SK-N-SH treated with all-trans-retinoic acid at 6 μM for 48 hours (cell line): ENCODE data around the gene PXDC1.

Source experiments
- ARNTL ChIP-seq: fragments of 450-650 bp; formaldehyde crosslinking; IDR thresholded peaks from 2 replicates; pipeline ENCODE4 v1.5.0; 2020; ENCODE audit warnings: low read depth, mild to moderate bottlenecking, moderate library complexity, borderline replicate concordance
- CSDC2 ChIP-seq: fragments of 250-450 bp; sonication (Bioruptor Pico); IDR thresholded peaks from 2 replicates; pipeline ENCODE4 v1.5.0; 2020; ENCODE audit warnings: mild to moderate bottlenecking, moderate library complexity
- GLIS3 ChIP-seq: fragments of 250-450 bp; sonication (Bioruptor Pico); IDR thresholded peaks from 2 replicates; pipeline ENCODE4 v1.5.0; 2020; ENCODE audit warnings: mild to moderate bottlenecking, moderate library complexity
- PPARA ChIP-seq: fragments of 250-450 bp; sonication (Bioruptor Pico); IDR thresholded peaks from 2 replicates; pipeline ENCODE4 v1.5.0; 2020; ENCODE audit warnings: mild to moderate bottlenecking, borderline replicate concordance
- TOX ChIP-seq: fragments of 250-450 bp; sonication (Bioruptor Pico); IDR thresholded peaks from 2 replicates; pipeline ENCODE4 v1.8.0; 2021; ENCODE audit warnings: mild to moderate bottlenecking, moderate library complexity, borderline replicate concordance
- ZC3H10 ChIP-seq: fragments of 250-450 bp; sonication (Bioruptor Pico); IDR thresholded peaks from 2 replicates; pipeline ENCODE4 v1.5.1; 2021; ENCODE audit warnings: mild to moderate bottlenecking, moderate library complexity
- ZFP30 ChIP-seq: fragments of 450-650 bp; formaldehyde crosslinking; IDR thresholded peaks from 2 replicates; pipeline ENCODE4 v1.5.0; 2022; ENCODE audit warnings: mild to moderate bottlenecking, moderate library complexity
- ZNF70 ChIP-seq: fragments of 450-650 bp; formaldehyde crosslinking; IDR thresholded peaks from 2 replicates; pipeline ENCODE4 v1.5.0; 2020; ENCODE audit warnings: mild to moderate bottlenecking, moderate library complexity
- TF ChIP-seq, protein P1 (sequence below): fragments of 250-450 bp; sonication (Bioruptor Pico); IDR thresholded peaks from 2 replicates; pipeline ENCODE4 v1.8.0; 2020; ENCODE audit warnings: mild to moderate bottlenecking, moderate library complexity, borderline replicate concordance
- TF ChIP-seq, protein P2 (sequence below): fragments of 250-450 bp; sonication (Bioruptor Pico); IDR thresholded peaks from 2 replicates; pipeline ENCODE4 v1.5.1; 2021; ENCODE audit warnings: mild to moderate bottlenecking, moderate library complexity

DNA sequence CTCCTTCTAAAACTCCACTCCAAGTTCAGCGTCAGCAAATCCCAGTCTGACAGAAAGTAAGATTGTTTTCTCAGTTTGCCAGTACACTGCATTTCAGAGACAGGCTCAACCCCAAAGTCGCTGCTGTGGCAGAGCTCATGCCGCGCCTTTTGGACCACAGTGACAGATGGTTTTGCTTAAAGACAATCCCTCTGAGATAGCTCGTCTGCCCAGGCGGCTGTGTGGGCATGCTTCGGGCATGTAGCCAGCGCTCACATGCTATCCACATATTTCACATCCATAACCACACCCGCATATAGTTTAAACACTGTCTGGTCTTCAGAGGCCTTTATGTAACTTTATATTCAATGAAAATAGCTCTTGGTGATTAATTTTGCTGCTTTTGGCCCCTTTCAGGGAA, 14.7 kb upstream of the PXDC1 start:
- TF ChIP-seq ZNF70 (no peak), ZC3H10 (CRISPR knock-in tag) (no peak), ZFP30 (CRISPR knock-in tag) (no peak), PPARA (CRISPR knock-in tag) (no peak), GLIS3 (no peak), ARNTL (CRISPR knock-in tag) (no peak), CSDC2 (CRISPR knock-in tag) (no peak), TOX (CRISPR knock-in tag) (no peak)
- TF ChIP-seq, protein P1, sequence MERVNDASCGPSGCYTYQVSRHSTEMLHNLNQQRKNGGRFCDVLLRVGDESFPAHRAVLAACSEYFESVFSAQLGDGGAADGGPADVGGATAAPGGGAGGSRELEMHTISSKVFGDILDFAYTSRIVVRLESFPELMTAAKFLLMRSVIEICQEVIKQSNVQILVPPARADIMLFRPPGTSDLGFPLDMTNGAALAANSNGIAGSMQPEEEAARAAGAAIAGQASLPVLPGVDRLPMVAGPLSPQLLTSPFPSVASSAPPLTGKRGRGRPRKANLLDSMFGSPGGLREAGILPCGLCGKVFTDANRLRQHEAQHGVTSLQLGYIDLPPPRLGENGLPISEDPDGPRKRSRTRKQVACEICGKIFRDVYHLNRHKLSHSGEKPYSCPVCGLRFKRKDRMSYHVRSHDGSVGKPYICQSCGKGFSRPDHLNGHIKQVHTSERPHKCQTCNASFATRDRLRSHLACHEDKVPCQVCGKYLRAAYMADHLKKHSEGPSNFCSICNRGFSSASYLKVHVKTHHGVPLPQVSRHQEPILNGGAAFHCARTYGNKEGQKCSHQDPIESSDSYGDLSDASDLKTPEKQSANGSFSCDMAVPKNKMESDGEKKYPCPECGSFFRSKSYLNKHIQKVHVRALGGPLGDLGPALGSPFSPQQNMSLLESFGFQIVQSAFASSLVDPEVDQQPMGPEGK (CRISPR knock-in tag) = no peak
- TF ChIP-seq, protein P2, sequence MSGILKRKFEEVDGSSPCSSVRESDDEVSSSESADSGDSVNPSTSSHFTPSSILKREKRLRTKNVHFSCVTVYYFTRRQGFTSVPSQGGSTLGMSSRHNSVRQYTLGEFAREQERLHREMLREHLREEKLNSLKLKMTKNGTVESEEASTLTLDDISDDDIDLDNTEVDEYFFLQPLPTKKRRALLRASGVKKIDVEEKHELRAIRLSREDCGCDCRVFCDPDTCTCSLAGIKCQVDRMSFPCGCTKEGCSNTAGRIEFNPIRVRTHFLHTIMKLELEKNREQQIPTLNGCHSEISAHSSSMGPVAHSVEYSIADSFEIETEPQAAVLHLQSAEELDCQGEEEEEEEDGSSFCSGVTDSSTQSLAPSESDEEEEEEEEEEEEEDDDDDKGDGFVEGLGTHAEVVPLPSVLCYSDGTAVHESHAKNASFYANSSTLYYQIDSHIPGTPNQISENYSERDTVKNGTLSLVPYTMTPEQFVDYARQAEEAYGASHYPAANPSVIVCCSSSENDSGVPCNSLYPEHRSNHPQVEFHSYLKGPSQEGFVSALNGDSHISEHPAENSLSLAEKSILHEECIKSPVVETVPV (CRISPR knock-in tag) = no peak
